GM10248 (cell line): ENCODE results near the gene SULT4A1.
"Not testable (repeated sequence)": the region's sequence is repeated elsewhere in the genome, so short reads cannot be mapped to it uniquely, and the experiment has no call there.

Source experiments
- CTCF ChIA-PET: fragments of 300-600 bp; sonication (Branson Sonifier 250); formaldehyde crosslinking; extraction: SDS; loops from one replicate; lab custom pipeline; 2021; ENCODE audit warnings: antibody characterized with exemption; lab: Yijun Ruan, JAX
- POLR2A ChIA-PET: fragments of 350-650 bp; sonication (Branson Sonifier 250); formaldehyde crosslinking; extraction: SDS; loops from one replicate; lab custom pipeline; 2020; ENCODE audit warnings: antibody characterized with exemption; lab: Yijun Ruan, JAX
- DNase-seq: peaks from one replicate; pipeline ENCODE4 v3.0.0; 2012; ENCODE audit errors: extremely low spot score
- TF ChIP-seq, protein P1 (sequence below): IDR thresholded peaks from 2 replicates; pipeline ENCODE4 v1.5.1; 2012; ENCODE audit warnings: mild to moderate bottlenecking, low read depth; ENCODE audit errors: extremely low read depth, missing control alignments, control extremely low read depth

SULT4A1 gene

GRCh38 chr22:43878831-43879550, 16.7 kb upstream of the SULT4A1 start:
- TF ChIP-seq, protein P1, sequence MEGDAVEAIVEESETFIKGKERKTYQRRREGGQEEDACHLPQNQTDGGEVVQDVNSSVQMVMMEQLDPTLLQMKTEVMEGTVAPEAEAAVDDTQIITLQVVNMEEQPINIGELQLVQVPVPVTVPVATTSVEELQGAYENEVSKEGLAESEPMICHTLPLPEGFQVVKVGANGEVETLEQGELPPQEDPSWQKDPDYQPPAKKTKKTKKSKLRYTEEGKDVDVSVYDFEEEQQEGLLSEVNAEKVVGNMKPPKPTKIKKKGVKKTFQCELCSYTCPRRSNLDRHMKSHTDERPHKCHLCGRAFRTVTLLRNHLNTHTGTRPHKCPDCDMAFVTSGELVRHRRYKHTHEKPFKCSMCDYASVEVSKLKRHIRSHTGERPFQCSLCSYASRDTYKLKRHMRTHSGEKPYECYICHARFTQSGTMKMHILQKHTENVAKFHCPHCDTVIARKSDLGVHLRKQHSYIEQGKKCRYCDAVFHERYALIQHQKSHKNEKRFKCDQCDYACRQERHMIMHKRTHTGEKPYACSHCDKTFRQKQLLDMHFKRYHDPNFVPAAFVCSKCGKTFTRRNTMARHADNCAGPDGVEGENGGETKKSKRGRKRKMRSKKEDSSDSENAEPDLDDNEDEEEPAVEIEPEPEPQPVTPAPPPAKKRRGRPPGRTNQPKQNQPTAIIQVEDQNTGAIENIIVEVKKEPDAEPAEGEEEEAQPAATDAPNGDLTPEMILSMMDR = no peak
- no peak for DNase-seq
- ChIA-PET CTCF (no interaction called here), POLR2A (no interaction called here)

GRCh38 chr22:43878079-43878795, 15.9 kb upstream of the SULT4A1 start:
- ChIA-PET POLR2A (no interaction called here), CTCF (interaction anchor here (0.9 to 1.7 kb wide), 2 partner anchors 9 to 12 kb away, joined by 3 to 4 read pairs; no protein-coding TSS in a partner anchor)
- DNase-seq = no peak
- TF ChIP-seq, protein P1 = no peak

DNA sequence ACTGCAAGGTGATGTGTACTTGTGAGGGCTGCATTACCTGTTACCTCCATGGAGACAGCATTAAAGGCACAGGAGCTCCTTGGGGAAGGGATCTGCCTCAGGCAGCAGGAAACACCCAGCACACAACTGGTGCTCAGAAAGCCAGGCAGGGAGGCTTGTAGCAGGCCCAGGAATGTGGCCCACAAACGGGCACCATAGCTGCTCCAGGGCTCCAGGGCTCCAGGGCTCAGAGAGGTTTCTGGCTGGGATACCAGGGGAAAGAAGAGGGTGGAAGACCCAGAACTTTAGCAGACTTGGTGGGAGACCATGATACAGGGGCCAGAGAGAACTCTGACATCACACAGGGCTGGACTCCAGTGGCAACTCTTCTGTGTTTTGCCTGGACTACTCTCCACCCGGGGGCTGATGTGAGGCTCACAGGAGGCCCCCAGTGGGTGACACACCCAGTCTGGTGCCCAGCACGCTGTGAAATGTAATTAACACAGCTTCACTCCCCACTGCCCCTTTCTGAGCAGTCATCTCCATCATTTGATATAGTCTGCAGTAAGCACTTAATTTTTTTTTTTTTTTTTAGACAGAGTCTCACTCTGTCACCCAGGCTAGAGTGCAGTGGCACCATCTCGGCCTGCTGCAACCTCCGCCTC, 14.7 kb upstream of the SULT4A1 start:
- TF ChIP-seq, protein P1 = no peak
- ChIA-PET POLR2A (no interaction called here), CTCF (interaction anchor here (0.9 to 2.3 kb wide), 6 partner anchors 8 to 25 kb away, joined by 3 to 11 read pairs (median 3); no protein-coding TSS in a partner anchor)
- DNase-seq = no peak

DNA sequence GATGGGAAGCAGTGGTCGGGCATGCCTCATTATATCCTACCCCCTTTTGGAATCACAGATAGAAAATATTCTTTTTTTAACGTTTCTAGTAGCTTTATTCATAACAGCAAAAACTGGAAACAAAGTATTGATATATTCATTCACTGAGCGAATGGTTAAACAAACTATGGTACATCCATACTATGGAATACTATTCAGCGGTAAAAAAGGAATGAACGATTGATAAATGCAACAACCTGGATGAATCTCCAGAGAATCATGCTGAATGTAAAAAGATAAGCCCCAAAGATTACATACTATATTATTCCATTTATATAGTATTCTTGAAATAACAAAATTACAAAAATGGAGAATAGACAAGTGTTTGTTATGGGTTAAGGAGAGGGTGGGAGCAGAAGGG, 7.5 kb upstream of the SULT4A1 start:
- ChIA-PET CTCF (no interaction called here), POLR2A (no interaction called here)
- TF ChIP-seq, protein P1 = no peak
- DNase-seq = no peak

DNA sequence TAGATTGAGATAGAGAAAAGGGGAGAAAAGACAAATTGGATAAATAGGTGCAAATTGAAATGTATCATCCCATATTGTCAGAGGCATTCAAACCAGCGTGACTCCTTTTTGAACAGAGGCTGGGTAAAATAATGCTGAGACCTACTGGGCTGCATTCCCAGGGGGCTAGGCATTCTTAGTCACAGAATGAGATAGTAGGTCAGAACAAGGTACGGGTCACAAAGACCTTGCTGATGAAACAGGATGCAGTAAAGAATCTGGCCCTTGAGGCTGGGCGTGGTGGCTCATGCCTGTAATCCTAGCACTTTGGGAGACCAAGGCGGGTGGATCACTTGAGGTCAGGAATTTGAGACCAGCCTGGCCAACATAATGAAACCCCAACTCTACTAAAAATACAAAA, 6.7 kb upstream of the SULT4A1 start:
- DNase-seq, POLR2A ChIA-PET: not testable (repeated sequence)
- CTCF ChIA-PET = interaction anchor here (2.1 kb wide), 1 partner anchor 14 kb away, joined by 7 read pairs; no protein-coding TSS in a partner anchor

GRCh38 chr22:43867839-43868635, 5.7 kb upstream of the SULT4A1 start:
- ChIA-PET CTCF (interaction anchor here (1.3 to 2.1 kb wide), 3 partner anchors 8 to 17 kb away, joined by 3 to 7 read pairs (median 3); no protein-coding TSS in a partner anchor), POLR2A (no interaction called here)
- TF ChIP-seq, protein P1 = no peak
- no peak for DNase-seq
